ENCODE data around the gene RHOH.

Gene RHOH

DNA sequence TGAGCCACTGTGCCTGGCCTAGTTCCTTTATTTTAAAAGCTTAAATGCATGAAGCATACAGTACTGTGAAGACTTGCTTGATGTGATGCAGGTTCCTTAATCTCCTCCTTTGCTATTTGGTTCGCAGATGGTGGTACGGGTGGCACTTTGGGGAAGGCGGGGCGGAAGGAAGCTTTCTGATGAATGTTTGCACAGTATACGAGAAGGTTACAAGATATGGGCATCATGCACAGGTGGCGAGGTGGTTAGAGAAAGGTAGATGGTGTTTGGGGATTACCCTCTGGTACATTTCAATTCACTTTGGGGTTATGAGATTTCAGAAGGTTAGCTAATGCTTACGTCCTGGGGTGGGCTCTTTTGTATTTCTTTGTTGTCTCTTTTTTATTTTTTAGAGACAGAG is 17.2 kb downstream of the RHOH start:
- Histone ChIP-seq H3K4me2 (ENCODE audit: low read length) (no peak overlapping the region), H3K36me3 (ENCODE audit: control insufficient read depth in 1 of 2, insufficient read depth in 2 of 2, low read length in 2 of 2) (no peaks in the 10 kb centered on the region), H3K79me2 (ENCODE audit: control insufficient read depth, insufficient read depth, low read length, poor library complexity) (no peaks in the 10 kb centered on the region), H3K4me3 (ENCODE audit: low read depth, low read length) (no peak overlapping the region), H3K4me1 (ENCODE audit: control insufficient read depth in 1 of 2, insufficient read depth in 2 of 2, low read length in 2 of 2) (no peaks in the 10 kb centered on the region), H4K12ac (ENCODE audit: low read depth, low read length) (no peak overlapping the region), H2BK120ac (ENCODE audit: insufficient read depth, low read length, poor library complexity) (no peak overlapping the region), H3K18ac (ENCODE audit: low read length) (no peak overlapping the region), H3K14ac (ENCODE audit: low read length) (no peak overlapping the region), H3K9ac (ENCODE audit: low read length) (no peak overlapping the region), H3K9me3 (ENCODE audit: insufficient read depth, low read depth, low read length) (no peaks in the 10 kb centered on the region), H4K8ac (ENCODE audit: low read depth, low read length) (no peak overlapping the region), H4K91ac (ENCODE audit: low read depth, low read length) (no peak overlapping the region), H2AFZ (ENCODE audit: insufficient read depth, low read length, poor library complexity) (no peak overlapping the region), H3K4ac (ENCODE audit: low read depth, low read length) (no peak overlapping the region), H2BK12ac (ENCODE audit: low read length) (no peak overlapping the region), H2BK5ac (ENCODE audit: low read depth, low read length, poor library complexity) (no peak overlapping the region), H3K27me3 (ENCODE audit: insufficient read depth, low read length) (no peaks in the 10 kb centered on the region), H2AK5ac (ENCODE audit: low read length) (no peak overlapping the region), H3K23ac (ENCODE audit: low read length) (no peak overlapping the region), H3K79me1 (ENCODE audit: low read length) (no peaks in the 10 kb centered on the region), H3K27ac (ENCODE audit: low read depth, low read length) (no peak overlapping the region)
- DNase-seq = no peak
- WGBS (ENCODE audit: extremely low coverage, insufficient coverage, insufficient read length) = no CpG with 5 or more reads among the region's 7 CpGs

DNA sequence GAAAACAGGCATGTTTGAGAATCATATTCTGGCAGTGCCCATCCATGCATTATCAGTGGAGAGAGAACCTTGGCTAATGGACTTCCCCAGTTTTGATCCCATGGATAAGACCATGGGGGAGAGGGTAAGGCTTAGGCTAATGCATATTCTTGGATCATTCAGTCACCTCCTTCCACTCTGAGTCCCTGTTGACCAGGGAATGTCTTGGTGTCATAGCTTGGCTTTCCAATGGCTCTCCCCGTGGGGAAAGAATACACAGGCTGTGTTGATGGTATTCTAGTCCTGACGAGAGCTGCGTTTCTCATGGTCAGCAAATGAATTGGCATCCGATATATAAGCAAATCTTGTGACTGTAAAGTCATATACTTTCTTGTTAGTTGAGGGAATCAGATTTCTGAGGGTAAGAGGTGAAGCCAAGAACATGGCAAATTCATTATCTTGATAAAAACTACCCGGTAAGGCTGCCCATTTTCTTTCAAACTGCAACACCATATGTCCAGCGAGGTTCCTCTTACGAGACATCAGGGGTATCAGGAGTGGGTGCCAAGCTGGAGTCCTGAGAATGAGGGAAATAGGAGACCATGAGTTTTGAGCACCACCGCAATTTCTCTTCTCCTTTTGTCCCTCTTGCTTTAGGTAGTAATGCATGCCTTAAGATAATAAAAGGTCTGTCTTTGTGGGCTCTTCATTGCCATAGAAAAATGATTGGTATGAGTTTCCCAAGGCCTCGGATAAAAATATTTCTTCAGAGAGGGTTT is 18.0 kb downstream of the RHOH start:
- H2BK5ac ChIP-seq (ENCODE audit: low read depth, low read length, poor library complexity) = no peak overlapping the region
- H3K9ac ChIP-seq (ENCODE audit: low read length) = no peak overlapping the region
- H3K36me3 ChIP-seq (ENCODE audit: control insufficient read depth in 1 of 2, insufficient read depth in 2 of 2, low read length in 2 of 2) = no peaks in the 10 kb centered on the region
- no peaks in the 10 kb centered on the region for H3K4me1 ChIP-seq (ENCODE audit: control insufficient read depth in 1 of 2, insufficient read depth in 2 of 2, low read length in 2 of 2)
- no peak overlapping the region for H3K14ac ChIP-seq (ENCODE audit: low read length)
- H2AFZ ChIP-seq (ENCODE audit: insufficient read depth, low read length, poor library complexity) = no peak overlapping the region
- H3K79me2 ChIP-seq (ENCODE audit: control insufficient read depth, insufficient read depth, low read length, poor library complexity) = no peaks in the 10 kb centered on the region
- no peak overlapping the region for H4K12ac ChIP-seq (ENCODE audit: low read depth, low read length)
- no peak overlapping the region for H3K18ac ChIP-seq (ENCODE audit: low read length)
- no peak overlapping the region for H3K4ac ChIP-seq (ENCODE audit: low read depth, low read length)
- H3K23ac ChIP-seq (ENCODE audit: low read length) = peak overlapping the region; percentile 61
- DNase-seq = no peak
- no peak overlapping the region for H2BK120ac ChIP-seq (ENCODE audit: insufficient read depth, low read length, poor library complexity)
- H4K8ac ChIP-seq (ENCODE audit: low read depth, low read length) = no peak overlapping the region
- no peak overlapping the region for H2AK5ac ChIP-seq (ENCODE audit: low read length)
- H2BK12ac ChIP-seq (ENCODE audit: low read length) = no peak overlapping the region
- H3K9me3 ChIP-seq (ENCODE audit: insufficient read depth, low read depth, low read length) = no peaks in the 10 kb centered on the region
- no peak overlapping the region for H4K91ac ChIP-seq (ENCODE audit: low read depth, low read length)
- no CpG with 5 or more reads among the region's 9 CpGs for WGBS (ENCODE audit: extremely low coverage, insufficient coverage, insufficient read length)
- no peak overlapping the region for H3K4me3 ChIP-seq (ENCODE audit: low read depth, low read length)
- H3K27me3 ChIP-seq (ENCODE audit: insufficient read depth, low read length) = no peaks in the 10 kb centered on the region
- H3K27ac ChIP-seq (ENCODE audit: low read depth, low read length) = no peak overlapping the region
- H3K4me2 ChIP-seq (ENCODE audit: low read length) = no peak overlapping the region
- no peaks in the 10 kb centered on the region for H3K79me1 ChIP-seq (ENCODE audit: low read length)

DNA sequence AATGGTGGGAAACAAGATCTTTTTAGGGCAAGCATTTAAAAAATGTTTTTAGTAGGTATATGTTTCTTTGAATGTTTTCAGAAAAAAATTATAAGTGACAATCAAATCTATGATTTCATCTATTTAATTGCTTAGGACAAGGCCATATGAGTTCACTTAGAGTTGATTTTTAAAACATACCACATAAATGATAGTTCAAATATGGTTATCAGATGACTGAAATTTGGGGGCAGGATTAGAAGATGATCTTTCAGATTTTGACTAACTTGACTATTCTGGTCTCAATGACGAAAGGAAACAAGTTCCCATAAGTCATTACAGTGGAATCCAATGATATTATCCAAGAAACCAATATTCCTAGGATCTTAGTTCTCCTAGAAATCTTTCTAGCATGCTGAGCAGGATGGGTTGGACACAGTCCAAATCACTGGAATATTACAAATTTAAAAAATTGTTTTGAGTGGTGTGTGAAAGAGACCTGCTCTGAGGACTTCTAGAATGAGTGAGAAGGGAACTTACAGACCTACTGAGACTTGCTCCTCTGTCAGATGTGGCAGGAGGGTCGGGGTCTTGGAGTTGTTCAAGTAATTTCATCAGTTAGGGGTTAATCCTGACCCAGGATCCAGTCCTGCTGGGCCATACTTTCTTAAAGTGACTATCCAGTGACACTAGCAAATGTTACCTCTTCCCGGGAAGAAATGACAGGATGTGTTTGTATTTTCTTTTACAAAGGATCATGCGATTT is 20.0 kb downstream of the RHOH start:
- no CpG with 5 or more reads among the region's 4 CpGs for WGBS (ENCODE audit: extremely low coverage, insufficient coverage, insufficient read length)

DNA sequence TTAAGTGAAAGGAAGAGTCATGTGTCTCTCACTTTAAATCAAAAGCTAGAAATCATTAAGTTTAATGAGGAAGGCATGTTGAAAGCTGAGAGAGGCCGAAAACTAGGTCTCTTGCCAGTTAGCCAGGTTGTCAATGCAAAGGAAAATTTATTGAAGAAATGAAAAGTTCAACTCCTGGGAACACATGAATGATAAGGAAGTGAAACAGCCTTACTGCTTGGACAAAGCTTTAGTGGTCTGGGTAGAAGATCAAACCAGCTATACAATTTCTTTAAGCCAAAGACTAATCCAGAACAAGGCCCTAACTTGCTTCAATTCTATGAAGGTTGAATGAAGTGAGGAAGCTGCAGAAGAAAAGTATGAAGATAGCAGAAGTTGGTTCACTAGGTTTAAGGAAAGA is 24.9 kb downstream of the RHOH start:
- no peak overlapping the region for H3K23ac ChIP-seq (ENCODE audit: low read length)
- DNase-seq = no peak
- no CpG with 5 or more reads among the region's 1 CpG for WGBS (ENCODE audit: extremely low coverage, insufficient coverage, insufficient read length)

More for the DNA sequence above, 20.0 kb downstream of the RHOH start:
- Histone ChIP-seq H3K4me2 (ENCODE audit: low read length) (no peak overlapping the region), H3K18ac (ENCODE audit: low read length) (no peak overlapping the region), H3K79me2 (ENCODE audit: control insufficient read depth, insufficient read depth, low read length, poor library complexity) (no peaks in the 10 kb centered on the region), H3K36me3 (ENCODE audit: control insufficient read depth in 1 of 2, insufficient read depth in 2 of 2, low read length in 2 of 2) (no peaks in the 10 kb centered on the region), H3K27me3 (ENCODE audit: insufficient read depth, low read length) (no peaks in the 10 kb centered on the region), H4K8ac (ENCODE audit: low read depth, low read length) (no peak overlapping the region), H4K12ac (ENCODE audit: low read depth, low read length) (no peak overlapping the region), H2BK12ac (ENCODE audit: low read length) (no peak overlapping the region), H3K4me1 (ENCODE audit: control insufficient read depth in 1 of 2, insufficient read depth in 2 of 2, low read length in 2 of 2) (no peaks in the 10 kb centered on the region), H2AFZ (ENCODE audit: insufficient read depth, low read length, poor library complexity) (no peak overlapping the region), H3K23ac (ENCODE audit: low read length) (no peak overlapping the region), H3K14ac (ENCODE audit: low read length) (no peak overlapping the region), H2BK120ac (ENCODE audit: insufficient read depth, low read length, poor library complexity) (no peak overlapping the region), H4K91ac (ENCODE audit: low read depth, low read length) (no peak overlapping the region), H2BK5ac (ENCODE audit: low read depth, low read length, poor library complexity) (no peak overlapping the region), H3K79me1 (ENCODE audit: low read length) (no peaks in the 10 kb centered on the region), H3K4ac (ENCODE audit: low read depth, low read length) (no peak overlapping the region), H2AK5ac (ENCODE audit: low read length) (no peak overlapping the region), H3K9me3 (ENCODE audit: insufficient read depth, low read depth, low read length) (no peaks in the 10 kb centered on the region), H3K4me3 (ENCODE audit: low read depth, low read length) (no peak overlapping the region), H3K27ac (ENCODE audit: low read depth, low read length) (no peak overlapping the region), H3K9ac (ENCODE audit: low read length) (no peak overlapping the region)
- no peak for DNase-seq

More for the DNA sequence above, 24.9 kb downstream of the RHOH start:
- H3K4ac ChIP-seq (ENCODE audit: low read depth, low read length) = no peak overlapping the region
- no peak overlapping the region for H2AK5ac ChIP-seq (ENCODE audit: low read length)
- H3K14ac ChIP-seq (ENCODE audit: low read length) = no peak overlapping the region
- H3K27me3 ChIP-seq (ENCODE audit: insufficient read depth, low read length) = no peaks in the 10 kb centered on the region
- no peak overlapping the region for H2AFZ ChIP-seq (ENCODE audit: insufficient read depth, low read length, poor library complexity)
- no peaks in the 10 kb centered on the region for H3K79me1 ChIP-seq (ENCODE audit: low read length)
- H3K79me2 ChIP-seq (ENCODE audit: control insufficient read depth, insufficient read depth, low read length, poor library complexity) = no peaks in the 10 kb centered on the region
- no peak overlapping the region for H2BK120ac ChIP-seq (ENCODE audit: insufficient read depth, low read length, poor library complexity)
- no peak overlapping the region for H3K4me2 ChIP-seq (ENCODE audit: low read length)
- no peak overlapping the region for H4K12ac ChIP-seq (ENCODE audit: low read depth, low read length)
- H3K9me3 ChIP-seq (ENCODE audit: insufficient read depth, low read depth, low read length) = no peaks in the 10 kb centered on the region
- H4K8ac ChIP-seq (ENCODE audit: low read depth, low read length) = no peak overlapping the region
- no peak overlapping the region for H2BK12ac ChIP-seq (ENCODE audit: low read length)
- no peaks in the 10 kb centered on the region for H3K36me3 ChIP-seq (ENCODE audit: control insufficient read depth in 1 of 2, insufficient read depth in 2 of 2, low read length in 2 of 2)
- H2BK5ac ChIP-seq (ENCODE audit: low read depth, low read length, poor library complexity) = no peak overlapping the region
- no peak overlapping the region for H3K18ac ChIP-seq (ENCODE audit: low read length)
- H3K9ac ChIP-seq (ENCODE audit: low read length) = no peak overlapping the region
- H3K4me3 ChIP-seq (ENCODE audit: low read depth, low read length) = no peak overlapping the region
- H4K91ac ChIP-seq (ENCODE audit: low read depth, low read length) = no peak overlapping the region
- no peaks in the 10 kb centered on the region for H3K4me1 ChIP-seq (ENCODE audit: control insufficient read depth in 1 of 2, insufficient read depth in 2 of 2, low read length in 2 of 2)
- H3K27ac ChIP-seq (ENCODE audit: low read depth, low read length) = no peak overlapping the region

Data from trophoblast cell (in vitro differentiated cells and primary cell).